Peyer's patch (tissue), 4 donors: ENCODE data around the gene RSBN1L.

Experiments used
- CTCF ChIP-seq, 6 experiments: fragments of 450-650 bp in 4 of 6; fragments of 200-600 bp in 2 of 6; sonication (generic) in 1 of 6; IDR thresholded peaks; one replicate each; pipeline ENCODE4 v1.5.1; 2017 to 2019; ENCODE audit warnings: antibody characterized with exemption in 6 of 6, mild to moderate bottlenecking in 3 of 6, moderate library complexity in 1 of 6
- POLR2A ChIP-seq, 2 donors: fragments of 450-650 bp; IDR thresholded peaks; one replicate each; pipeline ENCODE4 v1.5.1; 2017; ENCODE audit warnings: antibody characterized with exemption in 2 of 2, mild to moderate bottlenecking in 2 of 2, moderate library complexity in 2 of 2

DNA sequence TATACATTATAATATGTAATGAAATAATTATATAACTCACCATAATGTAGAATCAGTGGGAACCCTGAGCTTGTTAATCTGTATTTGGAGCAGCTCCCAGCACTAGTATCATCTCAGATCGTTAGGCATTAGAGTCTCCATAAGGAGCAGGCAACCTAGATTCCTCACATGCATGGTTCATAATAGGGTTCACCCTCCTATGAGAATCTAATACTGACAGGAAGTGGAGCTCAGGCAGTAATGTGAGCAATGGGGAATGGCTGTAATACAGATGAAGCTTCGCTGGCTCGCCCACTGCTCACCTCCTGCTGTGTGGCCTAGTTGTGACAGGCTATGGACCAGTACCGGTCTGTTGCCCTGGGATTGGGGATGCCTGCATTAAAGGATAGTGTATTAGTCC is 49.5 kb downstream of the RSBN1L start:
- no peak for TF ChIP-seq CTCF (IDR thresholded peaks at IDR 0.05)
- no peak for TF ChIP-seq POLR2A (IDR thresholded peaks at IDR 0.05)
